ENCODE measurements around the gene TMEM87B.
"Not testable (repeated sequence)": the region's sequence is repeated elsewhere in the genome, so short reads cannot be mapped to it uniquely, and the experiment has no call there.

The TMEM87B gene

DNA sequence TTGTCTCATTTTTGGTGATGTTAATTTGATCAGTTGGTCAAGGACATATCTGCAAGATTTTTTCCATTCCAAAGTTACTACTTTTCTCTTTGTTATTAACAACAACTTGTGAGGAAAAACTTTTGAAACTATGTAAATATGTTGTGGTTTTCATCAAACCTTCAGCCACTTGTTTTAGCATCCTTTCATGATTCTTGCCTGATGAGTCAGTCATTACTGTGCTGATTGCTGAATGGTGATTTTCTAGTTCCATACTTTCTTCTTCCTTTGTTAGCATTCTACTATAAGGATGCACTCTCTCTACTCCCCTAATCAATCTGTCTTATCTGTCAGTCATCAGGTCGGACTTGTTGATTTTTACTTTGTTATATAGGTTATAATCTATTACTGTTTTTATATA lies 10.9 kb downstream of the TMEM87B start:
- no peak for DNase-seq (ENCODE audit: low read depth in 1 of 2, low spot score in 1 of 2)

DNA sequence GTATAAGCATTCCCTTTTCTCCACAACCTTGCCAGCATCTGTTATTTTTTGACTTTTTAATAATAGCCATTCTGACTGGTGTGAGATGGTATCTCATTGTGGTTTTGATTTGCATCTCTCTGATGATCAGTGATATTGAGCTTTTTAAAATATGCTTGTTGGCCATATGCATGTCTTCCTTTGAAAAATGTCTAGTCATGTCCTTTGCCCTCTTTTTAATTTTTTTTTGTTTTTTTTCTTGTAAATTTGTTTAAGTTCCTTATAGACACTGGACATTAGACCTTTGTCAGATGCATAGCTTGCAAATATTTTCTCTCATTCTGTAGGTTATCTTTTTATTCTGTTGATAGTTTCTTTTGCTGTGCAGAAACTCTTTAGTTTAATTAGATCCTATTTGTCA lies 14.7 kb downstream of the TMEM87B start:
- not testable (repeated sequence) for DNase-seq (ENCODE audit: low read depth in 1 of 2, low spot score in 1 of 2)

DNA sequence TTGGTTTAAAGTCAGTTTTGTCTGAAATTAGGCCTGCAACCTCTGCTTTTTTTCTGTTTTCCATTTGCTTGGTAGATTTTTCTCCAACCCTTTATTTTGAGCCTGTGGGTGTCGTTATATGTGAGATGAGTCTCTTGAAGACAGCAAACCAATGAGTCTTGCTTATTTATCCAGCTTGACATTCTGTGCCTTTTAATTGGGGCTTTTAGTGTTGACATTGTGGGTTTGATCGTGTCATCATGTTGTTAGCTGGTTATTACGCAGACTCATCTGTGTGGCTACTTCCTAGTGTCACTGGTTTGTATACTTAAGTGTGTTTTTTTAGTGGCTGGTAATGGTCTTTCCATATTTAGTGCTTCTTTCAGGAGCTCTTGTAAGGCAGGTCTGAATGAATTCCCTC lies 18.8 kb downstream of the TMEM87B start:
- DNase-seq (ENCODE audit: low read depth in 1 of 2, low spot score in 1 of 2), result no peak

DNA sequence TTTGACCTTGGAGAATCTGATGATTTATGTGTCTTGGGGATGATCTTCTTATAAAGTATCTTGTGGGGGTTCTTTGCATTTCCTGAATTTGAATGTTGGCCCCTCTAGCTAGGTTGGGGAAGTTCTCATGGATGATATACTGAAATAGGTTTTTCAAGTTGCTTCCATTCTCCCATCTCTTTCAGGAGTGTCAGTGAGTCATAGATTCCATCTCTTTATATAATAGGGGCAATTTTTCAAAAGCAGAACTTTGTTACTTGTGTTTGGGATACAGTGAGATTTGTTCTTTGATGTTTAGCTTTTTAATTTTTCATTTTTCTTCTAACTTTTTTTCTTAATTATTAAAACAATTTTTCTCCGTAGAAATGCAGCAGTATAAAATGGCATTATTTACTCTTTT lies 19.4 kb downstream of the TMEM87B start:
- DNase-seq (ENCODE audit: low read depth in 1 of 2, low spot score in 1 of 2), result no peak

DNA sequence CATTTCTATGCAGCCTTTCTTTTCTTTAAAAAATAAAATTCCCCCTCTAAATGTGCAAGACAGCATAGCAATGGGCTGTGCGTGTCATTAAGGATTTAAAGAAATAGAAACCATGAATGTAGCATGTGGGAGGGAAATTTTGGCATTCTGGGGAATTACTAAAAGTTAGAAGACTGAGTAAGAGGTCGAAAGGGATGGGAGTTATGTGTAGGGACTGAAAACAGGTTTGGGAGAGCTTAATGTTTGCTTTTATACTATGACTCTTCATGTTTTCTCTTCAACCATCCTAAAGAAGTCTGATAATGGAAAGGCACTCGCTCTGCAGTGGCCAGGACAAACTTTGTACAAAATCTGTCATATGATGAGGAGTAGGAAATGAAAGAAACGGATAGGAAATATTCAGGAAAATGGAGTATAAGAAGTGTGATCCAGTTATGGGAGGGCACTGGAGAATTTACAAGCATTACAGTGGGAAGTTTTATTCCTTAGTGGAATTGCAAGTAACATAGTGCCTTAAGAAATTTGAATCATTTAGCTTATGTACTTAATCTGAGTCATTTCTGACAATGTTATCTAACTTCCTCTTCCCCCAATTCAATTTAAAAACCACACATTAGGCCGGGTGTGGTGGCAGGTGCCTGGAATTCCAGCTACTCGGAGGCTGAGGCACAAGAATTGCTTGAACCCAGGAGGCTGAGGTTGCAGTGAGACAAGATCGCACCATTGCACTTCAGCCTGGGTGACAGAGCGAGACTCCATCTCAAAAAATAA lies 20.6 kb downstream of the TMEM87B start:
- no peak for DNase-seq (ENCODE audit: low read depth in 1 of 2, low spot score in 1 of 2)

DNA sequence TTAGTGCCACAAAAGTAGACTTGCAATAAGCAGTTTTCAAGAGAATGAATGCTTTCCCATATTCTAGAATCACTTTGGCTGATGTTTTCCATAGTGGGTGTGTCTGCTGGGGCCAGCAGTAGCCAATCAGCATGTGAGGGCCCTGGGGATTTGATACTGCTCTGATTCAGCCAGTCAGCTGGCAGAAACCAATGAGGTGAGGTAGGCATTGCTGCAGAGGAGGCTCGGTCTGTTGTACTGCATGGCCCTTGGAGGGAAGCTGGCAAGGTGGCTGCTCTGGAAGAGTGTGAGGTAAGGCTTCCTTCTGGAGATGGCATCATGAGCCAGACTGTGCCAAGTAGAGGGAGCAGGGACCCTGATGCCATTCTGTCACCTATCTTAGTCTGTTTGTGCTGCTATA lies 22.7 kb downstream of the TMEM87B start:
- DNase-seq (ENCODE audit: low read depth in 1 of 2, low spot score in 1 of 2), result no peak

DNA sequence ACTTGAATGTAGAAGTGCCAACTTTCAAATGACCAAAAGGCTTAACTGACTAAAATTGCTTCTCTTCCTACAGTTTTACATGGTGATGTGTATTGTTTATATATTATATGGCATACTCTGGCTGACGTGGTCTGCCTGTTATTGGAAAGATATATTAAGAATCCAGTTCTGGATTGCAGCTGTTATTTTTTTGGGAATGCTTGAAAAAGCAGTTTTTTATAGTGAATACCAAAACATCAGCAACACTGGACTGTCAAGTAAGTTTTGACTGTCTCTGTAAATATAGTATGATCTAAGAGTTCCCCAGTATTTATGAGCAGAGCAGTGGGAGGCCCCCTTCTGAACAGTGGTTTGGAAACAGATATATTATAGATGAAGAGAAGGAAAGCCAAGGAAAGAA lies 26.2 kb downstream of the TMEM87B start:
- DNase-seq (ENCODE audit: low read depth in 1 of 2, low spot score in 1 of 2), result no peak

DNA sequence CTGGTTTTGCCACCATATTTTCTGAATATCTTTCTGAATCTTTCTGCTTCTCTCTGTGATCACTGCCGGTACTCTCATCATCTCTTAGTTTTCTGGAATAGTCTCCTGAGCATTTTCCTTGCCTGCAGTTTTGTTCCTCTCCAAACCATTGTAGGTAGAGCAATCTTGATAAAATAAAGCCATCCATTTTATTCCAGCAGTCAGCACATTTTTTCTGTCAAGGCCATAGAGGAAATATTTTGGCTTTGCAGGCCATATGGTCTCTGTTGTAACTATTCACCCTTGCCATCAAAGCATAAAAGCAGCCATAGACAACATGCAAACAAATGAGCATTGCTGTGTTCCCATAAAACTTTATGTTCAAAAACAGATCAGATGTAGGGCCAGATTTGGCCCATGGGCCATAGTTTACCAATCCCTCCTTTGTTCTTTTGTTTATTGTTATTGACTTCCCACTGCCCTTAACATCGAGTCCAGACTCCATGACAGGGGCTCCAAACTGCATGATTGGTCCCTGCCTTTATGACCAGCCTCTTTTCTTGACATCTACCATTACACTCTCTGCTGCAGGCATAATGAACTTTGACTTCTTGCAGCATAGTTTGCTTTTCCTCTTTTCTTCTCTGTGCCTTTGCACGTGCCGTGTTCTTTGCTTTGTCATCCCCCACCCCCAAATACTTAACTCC lies 29.8 kb downstream of the TMEM87B start:
- no peak for DNase-seq (ENCODE audit: low read depth in 1 of 2, low spot score in 1 of 2)

DNA sequence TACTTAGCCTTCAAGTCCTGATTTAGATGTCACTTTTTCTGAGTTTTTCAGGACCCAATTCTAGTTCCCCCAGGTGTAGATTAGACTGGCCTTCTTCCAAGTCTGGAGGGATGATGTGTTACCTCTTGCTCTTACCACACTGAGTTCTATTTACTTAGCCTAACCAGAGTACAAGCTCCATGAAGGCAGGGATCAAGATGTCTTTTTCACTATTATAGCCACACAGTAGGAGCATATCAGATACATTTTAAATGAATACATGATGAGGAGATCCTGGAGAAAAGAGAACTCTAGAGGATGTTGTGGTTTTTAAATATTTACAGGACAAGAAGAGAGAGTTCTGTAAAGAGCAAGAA lies 30.3 kb downstream of the TMEM87B start:
- no peak for DNase-seq (ENCODE audit: low read depth in 1 of 2, low spot score in 1 of 2)

DNA sequence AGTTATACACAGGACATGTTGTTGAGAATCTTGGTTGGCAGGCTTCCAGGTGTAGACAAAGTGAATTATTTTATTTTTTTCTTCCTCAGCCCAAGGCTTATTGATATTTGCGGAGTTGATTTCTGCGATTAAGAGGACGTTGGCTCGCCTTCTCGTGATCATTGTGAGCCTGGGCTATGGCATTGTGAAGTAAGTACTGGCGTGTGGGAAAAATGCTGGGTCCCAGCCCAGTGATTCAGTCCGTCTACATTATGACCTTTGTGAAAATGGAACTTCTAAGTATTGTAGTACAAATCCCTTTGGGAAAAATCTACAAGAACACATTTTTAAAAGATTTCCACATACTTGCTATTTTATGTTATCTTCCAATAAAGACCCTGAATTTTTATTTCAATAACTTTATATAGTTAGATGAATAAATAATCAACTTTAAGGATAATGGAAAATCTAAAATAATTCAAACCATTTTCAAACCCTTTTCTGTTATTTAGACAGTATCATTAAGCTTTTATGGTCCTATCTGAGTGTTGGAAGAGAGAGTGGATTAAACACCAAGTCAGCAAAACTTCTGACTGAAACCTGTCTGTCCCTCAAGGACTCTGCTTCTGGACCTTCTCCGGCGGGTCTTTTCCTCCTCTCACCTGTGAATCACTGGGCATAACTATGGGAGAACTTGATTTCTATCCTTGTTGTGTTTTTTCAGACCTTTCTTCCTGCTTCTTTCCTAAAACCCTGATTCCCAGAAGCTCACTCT lies 31.0 kb downstream of the TMEM87B start:
- DNase-seq (ENCODE audit: low read depth in 1 of 2, low spot score in 1 of 2), result no peak

DNA sequence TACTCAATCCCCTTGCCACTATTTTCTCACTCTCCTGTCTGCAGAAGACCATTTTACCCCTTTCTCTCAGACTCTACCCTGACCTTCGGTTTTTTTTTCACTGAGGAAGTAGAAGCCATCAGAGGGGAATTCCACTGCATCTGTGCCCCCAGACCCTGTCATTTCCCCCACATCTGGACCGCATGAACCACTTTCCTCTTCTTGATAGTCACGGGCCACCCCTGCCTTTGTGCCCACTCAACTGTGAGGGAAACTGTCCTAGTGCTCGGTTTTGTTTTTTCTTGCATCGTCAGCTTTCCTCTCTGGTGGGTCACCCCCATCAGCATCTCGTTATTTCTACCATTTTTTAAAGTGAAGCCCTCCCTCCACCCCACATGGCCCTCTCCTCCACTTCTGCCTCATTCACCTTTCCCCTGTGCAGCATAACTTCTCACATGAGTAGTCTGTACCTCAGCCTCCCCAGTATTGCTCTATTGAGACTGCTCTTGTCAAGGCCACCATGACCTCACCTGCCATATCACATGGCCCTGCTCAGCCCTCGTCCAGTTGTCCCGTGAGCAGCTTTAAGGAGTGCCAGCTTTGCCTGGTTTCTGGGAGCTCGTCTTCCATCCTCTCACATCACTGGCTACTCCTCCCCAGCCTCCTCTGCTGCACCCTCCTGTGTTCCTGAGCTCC lies 32.4 kb downstream of the TMEM87B start:
- no peak for DNase-seq (ENCODE audit: low read depth in 1 of 2, low spot score in 1 of 2)

DNA sequence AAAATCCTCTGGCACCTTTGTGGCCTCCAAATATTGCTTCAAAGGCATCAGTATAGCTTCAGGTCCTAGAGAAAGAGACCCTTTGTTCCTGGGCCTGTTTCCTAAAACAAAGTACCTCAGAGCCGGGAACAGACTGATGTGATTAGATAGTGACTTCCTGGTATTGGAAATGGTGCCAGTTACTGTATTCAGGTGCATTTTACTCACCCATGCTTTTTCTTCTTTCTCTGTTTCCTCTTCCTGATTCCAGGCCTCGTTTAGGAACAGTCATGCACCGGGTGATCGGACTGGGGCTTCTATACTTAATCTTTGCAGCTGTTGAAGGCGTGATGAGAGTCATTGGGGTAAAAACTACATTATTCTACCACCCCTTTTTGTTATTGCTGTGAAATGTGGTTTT lies 34.3 kb downstream of the TMEM87B start:
- DNase-seq (ENCODE audit: low read depth in 1 of 2, low spot score in 1 of 2), result no peak

DNA sequence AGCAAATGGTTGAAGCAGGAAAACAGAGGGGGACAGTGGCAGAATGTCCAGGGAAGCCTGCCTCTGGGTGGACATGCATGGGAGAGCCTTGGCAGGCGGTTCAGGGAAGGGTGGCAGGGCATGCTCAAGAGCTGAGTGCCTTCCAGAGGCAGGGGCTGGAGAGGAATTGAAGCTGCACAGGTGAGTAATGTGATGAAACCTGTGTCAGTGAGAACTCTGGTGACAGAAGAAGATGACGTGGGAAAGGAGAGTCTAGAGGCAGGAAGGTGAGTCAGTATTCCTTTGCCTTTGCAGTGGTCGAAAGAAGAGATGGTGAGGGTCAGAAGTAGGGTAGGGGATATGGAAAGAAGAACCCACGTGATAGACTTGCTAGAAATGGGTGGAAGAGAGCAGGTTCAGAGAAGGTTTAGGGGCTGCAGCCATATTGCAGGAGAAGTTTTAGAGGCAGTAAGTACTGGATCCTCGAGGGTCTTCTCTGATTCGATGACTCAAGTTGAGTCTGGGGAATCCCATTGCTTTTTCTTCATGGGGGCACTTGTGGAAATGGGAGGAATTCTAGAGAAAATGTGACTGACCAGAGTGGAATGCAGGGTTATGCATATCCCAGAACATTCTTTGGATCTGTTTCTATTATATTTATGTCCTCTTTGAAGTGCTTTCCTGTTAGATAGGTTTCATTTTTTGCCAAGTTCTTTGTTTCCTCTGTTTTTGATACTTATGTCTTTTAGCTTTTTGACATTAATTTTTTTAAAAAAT lies 37.4 kb downstream of the TMEM87B start:
- no peak for DNase-seq (ENCODE audit: low read depth in 1 of 2, low spot score in 1 of 2)

DNA sequence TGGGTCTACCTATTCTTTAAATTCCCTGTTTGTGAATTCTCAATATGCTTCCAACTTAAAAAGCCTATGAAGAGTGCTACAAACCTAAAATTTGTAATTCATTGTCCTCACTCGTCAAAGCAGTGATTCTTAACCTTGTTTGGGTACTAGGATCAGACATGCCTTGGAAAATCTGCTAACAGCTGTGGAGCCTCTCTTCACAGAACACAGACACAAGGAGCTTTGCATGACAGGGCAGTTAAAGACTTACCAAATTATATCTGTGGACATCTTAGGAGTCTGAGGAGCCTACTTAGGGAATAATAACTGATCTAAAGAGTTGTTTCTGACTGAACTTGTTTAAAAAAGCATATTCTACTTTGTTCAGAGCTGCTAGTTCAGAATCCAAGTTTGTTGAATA lies 38.1 kb downstream of the TMEM87B start:
- no peak for DNase-seq (ENCODE audit: low read depth in 1 of 2, low spot score in 1 of 2)

DNA sequence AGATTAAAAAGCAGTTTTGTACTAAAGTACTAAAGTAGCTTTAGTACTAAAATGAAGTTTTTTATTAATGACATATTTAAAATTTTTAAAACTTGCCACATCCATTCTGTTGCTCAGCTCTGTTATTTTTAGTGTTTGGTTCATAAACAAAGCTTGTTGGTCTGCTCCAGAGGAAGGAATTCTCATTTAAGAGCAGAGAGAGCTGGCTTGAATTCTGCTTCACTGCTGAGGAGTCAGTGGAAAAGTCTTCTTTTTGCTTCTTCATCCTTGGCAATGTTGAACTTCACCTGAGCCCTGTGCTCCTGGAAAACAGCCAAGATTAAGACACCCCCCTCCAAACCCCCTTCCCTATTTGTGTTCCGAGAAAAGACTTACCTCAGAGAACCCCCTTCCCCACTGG lies 40.6 kb downstream of the TMEM87B start:
- no peak for DNase-seq (ENCODE audit: low read depth in 1 of 2, low spot score in 1 of 2)

DNA sequence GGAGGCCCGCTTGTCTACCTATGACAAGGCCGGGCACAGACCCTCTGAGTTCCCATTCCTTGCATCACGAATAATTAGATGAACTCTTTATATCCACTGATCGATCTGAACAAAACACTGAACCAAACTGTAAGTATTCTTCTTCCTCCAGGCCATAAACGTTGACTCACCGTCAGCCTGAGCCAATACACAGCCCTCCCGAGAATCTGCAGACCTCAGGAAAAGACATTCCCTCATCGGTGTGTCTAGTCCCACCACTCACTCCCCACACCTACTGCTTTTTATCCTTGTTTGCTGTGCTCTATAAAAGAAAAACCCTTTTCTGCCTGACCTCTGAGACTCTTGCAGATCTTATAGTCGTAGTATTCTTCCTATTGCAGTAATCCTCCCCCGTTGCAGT lies 41.0 kb downstream of the TMEM87B start:
- no peak for DNase-seq (ENCODE audit: low read depth in 1 of 2, low spot score in 1 of 2)

DNA sequence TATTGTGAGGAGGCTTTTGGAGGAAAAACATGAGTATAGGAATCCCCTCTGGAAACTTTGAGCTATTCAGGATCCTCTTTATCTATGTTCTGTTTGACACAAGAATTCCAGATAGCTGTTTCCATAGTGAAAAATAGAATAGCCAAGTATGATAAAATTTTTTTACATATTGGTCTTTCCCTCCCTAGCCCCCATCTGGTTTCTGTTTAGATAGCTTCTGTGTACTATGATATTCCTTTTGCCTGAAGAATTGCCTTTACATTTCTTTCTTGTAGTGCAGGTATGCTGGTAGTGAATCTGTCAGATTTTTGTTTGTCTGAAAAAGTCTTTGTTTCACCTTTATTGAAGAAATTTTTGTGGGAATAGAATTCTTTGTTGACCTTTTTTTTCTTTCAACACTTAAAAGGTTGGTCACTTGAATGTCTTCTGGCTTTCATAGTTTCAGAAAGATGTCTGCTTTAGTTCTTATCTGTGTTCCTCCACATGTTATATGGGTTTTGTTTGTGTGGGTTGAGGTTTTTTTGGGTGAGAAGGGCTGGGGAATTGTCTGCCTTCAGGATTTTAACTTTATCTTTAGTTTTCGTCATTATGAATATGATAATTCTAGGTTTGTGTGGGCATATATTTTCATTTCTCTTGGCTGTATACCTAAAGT lies 53.2 kb downstream of the TMEM87B start:
- DNase-seq (ENCODE audit: low read depth in 1 of 2, low spot score in 1 of 2), result no peak

DNA sequence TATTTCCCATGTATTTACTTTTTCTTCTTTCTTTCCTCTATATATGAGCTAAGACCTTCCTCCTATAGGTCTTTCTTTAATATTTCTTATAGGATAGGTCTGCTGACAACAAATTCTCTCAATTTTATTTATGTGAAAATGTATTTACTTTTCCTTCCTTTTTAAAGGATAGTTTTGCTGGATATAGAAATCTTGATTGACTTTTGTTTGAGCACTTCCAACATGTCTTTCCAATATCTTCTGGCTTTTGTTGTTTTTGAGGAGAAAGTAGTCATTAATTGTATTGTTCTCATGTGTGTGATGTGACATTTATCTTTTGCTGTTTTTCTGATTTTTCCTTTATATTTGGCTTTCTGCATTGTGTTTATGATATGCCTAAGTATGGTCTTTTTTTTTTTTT lies 54.2 kb downstream of the TMEM87B start:
- DNase-seq (ENCODE audit: low read depth in 1 of 2, low spot score in 1 of 2), result no peak

DNA sequence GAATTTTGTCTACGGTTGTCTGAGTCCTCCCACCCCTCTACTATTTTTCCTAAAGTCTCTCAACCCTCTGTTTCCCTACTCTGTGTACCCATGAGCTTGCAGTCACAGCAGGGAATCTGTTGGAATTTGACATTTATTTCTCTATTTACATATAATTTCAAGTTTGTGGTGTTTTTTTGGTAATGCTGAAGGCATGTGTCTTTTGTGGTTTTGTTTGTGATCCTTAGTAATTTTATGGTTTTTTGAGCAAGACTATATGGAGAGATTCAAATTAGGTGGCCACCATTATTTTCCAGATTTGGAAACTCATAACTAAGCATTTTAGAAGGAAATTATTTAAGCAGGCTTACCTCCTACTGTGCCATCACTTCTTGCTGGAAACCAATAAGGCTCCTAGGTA lies 55.9 kb downstream of the TMEM87B start:
- DNase-seq (ENCODE audit: low read depth in 1 of 2, low spot score in 1 of 2), result no peak

DNA sequence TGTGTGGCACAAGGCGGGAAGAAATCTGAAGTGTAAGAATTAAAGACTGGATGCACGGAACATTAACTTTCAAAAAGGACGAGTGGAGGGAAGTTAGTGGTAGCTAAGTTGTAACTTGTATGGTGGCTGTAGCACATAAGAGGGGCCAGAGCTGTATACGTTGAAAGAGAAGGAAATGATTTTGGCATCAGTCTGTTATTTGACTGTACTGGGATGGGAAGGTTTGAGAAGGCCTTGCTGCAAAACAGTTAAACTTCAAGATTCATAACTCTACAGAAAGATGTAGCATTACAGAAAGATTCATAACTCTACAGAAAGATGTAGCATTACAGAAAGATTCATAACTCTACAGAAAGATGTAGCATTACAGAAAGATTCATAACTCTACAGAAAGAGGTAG lies 58.3 kb downstream of the TMEM87B start:
- not testable (repeated sequence) for DNase-seq (ENCODE audit: low read depth in 1 of 2, low spot score in 1 of 2)

DNA sequence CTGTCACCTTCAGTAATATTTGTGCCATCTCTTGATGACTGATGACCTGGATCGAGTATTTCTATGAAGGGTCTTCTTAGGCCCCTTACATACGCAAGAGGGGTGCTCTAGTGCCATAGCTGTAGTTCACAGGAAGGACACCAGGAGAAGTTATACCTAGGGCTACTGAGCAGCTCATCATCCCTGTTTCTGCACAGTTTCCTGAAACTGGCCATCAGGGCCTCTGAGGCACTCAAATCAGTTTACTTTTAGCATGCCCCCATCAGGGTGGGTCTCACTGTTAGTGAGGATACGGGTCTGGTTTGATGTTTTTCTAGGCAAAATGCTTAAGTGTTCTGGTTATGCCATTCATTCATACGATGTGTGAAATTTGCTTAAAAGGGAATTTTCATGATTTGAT lies 63.1 kb downstream of the TMEM87B start:
- DNase-seq (ENCODE audit: low read depth in 1 of 2, low spot score in 1 of 2), result no peak
